HFFc6 (cell line): ENCODE data around the gene RGS12. TPM values are rescaled to one million over a fixed set of nuclear protein-coding genes. Genes with fewer than 3 reads are reported as not detected.
A peak's percentile ranks its signal among the peaks of the same experiment; 100 is the strongest.

ENCODE experiments used
- DNase-seq: peaks from one replicate; pipeline ENCODE4 v3.0.0-alpha.2; 2018
- H3K27ac Mint-ChIP-seq: 2 replicates; pipeline ENCODE4 v1.8.0; 2020; ENCODE audit warnings: mild to moderate bottlenecking, mixed read lengths
- H3K27me3 Mint-ChIP-seq: 2 replicates; pipeline ENCODE4 v1.8.0; 2021; ENCODE audit warnings: mild to moderate bottlenecking, moderate library complexity, mixed read lengths; ENCODE audit not compliant: insufficient read depth
- H3K36me3 Mint-ChIP-seq: 2 replicates; pipeline ENCODE4 v1.8.0; 2021; ENCODE audit warnings: low read depth, mixed read lengths
- H3K4me1 Mint-ChIP-seq: 2 replicates; pipeline ENCODE4 v1.8.0; 2020; ENCODE audit warnings: low read depth, mixed read lengths
- H3K4me3 Mint-ChIP-seq: 2 replicates; pipeline ENCODE4 v1.8.0; 2020; ENCODE audit warnings: mild to moderate bottlenecking, moderate library complexity, mixed read lengths
- H3K9me3 Mint-ChIP-seq: 2 replicates; pipeline ENCODE4 v1.8.0; 2020; ENCODE audit warnings: mild to moderate bottlenecking, mixed read lengths
- CTCF ChIP-seq: fragments of 200-600 bp; sonication (generic); IDR thresholded peaks from 2 replicates; pipeline ENCODE4 v1.5.0; 2021; ENCODE audit warnings: antibody characterized with exemption, mild to moderate bottlenecking
- total RNA-seq, 6 experiments: library from RNA; stranded (reverse); fragmentation: NEBNext Ultra II Directional; extraction: Animal tissue kit (Norgen Biotek cat#: 25700); gene quantifications; 2 replicates in 1 of 6; 3 replicates in 5 of 6; pipeline ENCODE4 v1.2.3, GENCODE V29; 2021

RGS12 gene
- total RNA-seq, 6 experiments from 2014 or later, result 8.5 to 15.2 (median 12.1) TPM

- Mint-ChIP-seq H3K4me3 (no peak overlapping the region), H3K27me3 (no peaks in the 10 kb centered on the region), H3K4me1 (peaks cover 22% of the 10 kb centered on the region), H3K27ac (no peak overlapping the region), H3K36me3 (peaks cover 10% of the 10 kb centered on the region), H3K9me3 (no peaks in the 10 kb centered on the region)
- no peak for TF ChIP-seq CTCF
- no peak for DNase-seq
These were observed 45.6 kb downstream of the RGS12 start for GRCh38 chr4:3338321-3338838.

- Mint-ChIP-seq H3K4me1 (peaks cover 22% of the 10 kb centered on the region), H3K27me3 (no peaks in the 10 kb centered on the region), H3K27ac (no peak overlapping the region), H3K9me3 (no peaks in the 10 kb centered on the region), H3K36me3 (peaks cover 10% of the 10 kb centered on the region), H3K4me3 (no peak overlapping the region)
- no peak for TF ChIP-seq CTCF
- no peak for DNase-seq
These were observed 46.2 kb downstream of the RGS12 start for GRCh38 chr4:3338976-3339531.

- H3K9me3 Mint-ChIP-seq, result no peaks in the 10 kb centered on the region
- no peak for TF ChIP-seq CTCF
- H3K27ac Mint-ChIP-seq, result no peak overlapping the region
- DNase-seq, result no peak
- H3K4me1 Mint-ChIP-seq, result peaks cover 22% of the 10 kb centered on the region
- no peak overlapping the region for H3K4me3 Mint-ChIP-seq
- peaks cover 10% of the 10 kb centered on the region for H3K36me3 Mint-ChIP-seq
- no peaks in the 10 kb centered on the region for H3K27me3 Mint-ChIP-seq
These were observed 46.8 kb downstream of the RGS12 start for GRCh38 chr4:3339577-3339976.

- Mint-ChIP-seq H3K9me3 (no peaks in the 10 kb centered on the region), H3K27ac (peak overlapping the region; percentile 21; the same call in 1 of the 2 replicates), H3K4me3 (no peak overlapping the region), H3K27me3 (no peaks in the 10 kb centered on the region), H3K4me1 (peaks cover 28% of the 10 kb centered on the region), H3K36me3 (peaks cover 10% of the 10 kb centered on the region)
- TF ChIP-seq CTCF, result no peak
- no peak for DNase-seq
These were observed 47.3 kb downstream of the RGS12 start for GRCh38 chr4:3340038-3340699.

GRCh38 chr4:3340700-3341083 lies 47.9 kb downstream of the RGS12 start:
- no peak for DNase-seq
- Mint-ChIP-seq H3K36me3 (peaks cover 10% of the 10 kb centered on the region), H3K4me3 (no peak overlapping the region), H3K27ac (peak overlapping the region; percentile 21; the same call in 1 of the 2 replicates), H3K9me3 (no peaks in the 10 kb centered on the region), H3K4me1 (peaks cover 31% of the 10 kb centered on the region), H3K27me3 (no peaks in the 10 kb centered on the region)
- TF ChIP-seq CTCF, result no peak
